ENCODE results near the gene NEU1.

The NEU1 gene

GRCh38 chr6:31889331-31889972 is 26.8 kb upstream of the NEU1 start:
- TF ChIP-seq CTCF (conservative IDR thresholded peaks at IDR 0.05; ENCODE audit: low read depth, low read length) = no peak
- DNase-seq (ENCODE audit: low read depth) = no peak
- no peak overlapping the region for H3K4me3 ChIP-seq (ENCODE audit: low read length)

GRCh38 chr6:31888276-31889258 is 25.9 kb upstream of the NEU1 start:
- no peak overlapping the region for H3K4me3 ChIP-seq (ENCODE audit: low read length)
- no peak for DNase-seq (ENCODE audit: low read depth)
- TF ChIP-seq CTCF (conservative IDR thresholded peaks at IDR 0.05; ENCODE audit: low read depth, low read length) = peak; percentile 84

GRCh38 chr6:31887173-31888007 is 24.8 kb upstream of the NEU1 start:
- TF ChIP-seq CTCF (conservative IDR thresholded peaks at IDR 0.05; ENCODE audit: low read depth, low read length) = no peak
- no peak overlapping the region for H3K4me3 ChIP-seq (ENCODE audit: low read length)
- no peak for DNase-seq (ENCODE audit: low read depth)

GRCh38 chr6:31886541-31886991 is 23.9 kb upstream of the NEU1 start:
- DNase-seq (ENCODE audit: low read depth) = no peak
- no peak overlapping the region for H3K4me3 ChIP-seq (ENCODE audit: low read length)
- TF ChIP-seq CTCF (conservative IDR thresholded peaks at IDR 0.05; ENCODE audit: low read depth, low read length) = no peak

- H3K4me3 ChIP-seq (ENCODE audit: low read length) = no peak overlapping the region
- no peak for DNase-seq (ENCODE audit: low read depth)
- no peak for TF ChIP-seq CTCF (conservative IDR thresholded peaks at IDR 0.05; ENCODE audit: low read depth, low read length)
Observed at GRCh38 chr6:31884528-31885035, 22.0 kb upstream of the NEU1 start.

- no peak for DNase-seq (ENCODE audit: low read depth)
- no peak overlapping the region for H3K4me3 ChIP-seq (ENCODE audit: low read length)
- no peak for TF ChIP-seq CTCF (conservative IDR thresholded peaks at IDR 0.05; ENCODE audit: low read depth, low read length)
Observed at GRCh38 chr6:31883676-31884075, 21.1 kb upstream of the NEU1 start.
